Measurements from ENCODE around the gene SORL1.

SORL1 gene

GRCh38 chr11:121554552-121554951 is 102.4 kb downstream of the SORL1 start:
- no peak for DNase-seq (ENCODE audit: low read depth)
- no peak for TF ChIP-seq CTCF (conservative IDR thresholded peaks at IDR 0.05; ENCODE audit: low read depth, low read length)
- H3K4me3 ChIP-seq (ENCODE audit: low read length): no peak overlapping the region

GRCh38 chr11:121555121-121555520 is 103.0 kb downstream of the SORL1 start:
- no peak overlapping the region for H3K4me3 ChIP-seq (ENCODE audit: low read length)
- no peak for DNase-seq (ENCODE audit: low read depth)
- no peak for TF ChIP-seq CTCF (conservative IDR thresholded peaks at IDR 0.05; ENCODE audit: low read depth, low read length)

GRCh38 chr11:121556937-121557336 is 104.8 kb downstream of the SORL1 start:
- no peak for TF ChIP-seq CTCF (conservative IDR thresholded peaks at IDR 0.05; ENCODE audit: low read depth, low read length)
- DNase-seq (ENCODE audit: low read depth): no peak
- H3K4me3 ChIP-seq (ENCODE audit: low read length): no peak overlapping the region

GRCh38 chr11:121557348-121557747 is 105.2 kb downstream of the SORL1 start:
- TF ChIP-seq CTCF (conservative IDR thresholded peaks at IDR 0.05; ENCODE audit: low read depth, low read length): no peak
- no peak for DNase-seq (ENCODE audit: low read depth)
- H3K4me3 ChIP-seq (ENCODE audit: low read length): no peak overlapping the region

GRCh38 chr11:121559606-121560200 is 107.6 kb downstream of the SORL1 start:
- DNase-seq (ENCODE audit: low read depth): no peak
- H3K4me3 ChIP-seq (ENCODE audit: low read length): no peak overlapping the region
- TF ChIP-seq CTCF (conservative IDR thresholded peaks at IDR 0.05; ENCODE audit: low read depth, low read length): no peak

- TF ChIP-seq CTCF (conservative IDR thresholded peaks at IDR 0.05; ENCODE audit: low read depth, low read length): no peak
- no peak overlapping the region for H3K4me3 ChIP-seq (ENCODE audit: low read length)
- no peak for DNase-seq (ENCODE audit: low read depth)
Observed at GRCh38 chr11:121560236-121560635, 108.1 kb downstream of the SORL1 start.

- no peak for TF ChIP-seq CTCF (conservative IDR thresholded peaks at IDR 0.05; ENCODE audit: low read depth, low read length)
Observed at GRCh38 chr11:121561240-121561639, 109.1 kb downstream of the SORL1 start.

More at GRCh38 chr11:121561240-121561639, 109.1 kb downstream of the SORL1 start:
- DNase-seq (ENCODE audit: low read depth): no peak
- no peak overlapping the region for H3K4me3 ChIP-seq (ENCODE audit: low read length)

Data from retinal pigment epithelial cell (primary cell).